ENCODE data around the gene B4GALNT3. TPM values are rescaled to one million over a fixed set of nuclear protein-coding genes. Genes with fewer than 3 reads are reported as not detected.

The B4GALNT3 gene
- total RNA-seq, 4 donors from 2014 or later, result 7.9 to 14.1 (median 9.8) TPM

GRCh38 chr12:537772-538171 lies 78.0 kb downstream of the B4GALNT3 start:
- no peak for DNase-seq (ENCODE audit: low spot score in 2 of 2)
- no peak overlapping the region for H3K4me3 ChIP-seq
- TF ChIP-seq, protein P1, sequence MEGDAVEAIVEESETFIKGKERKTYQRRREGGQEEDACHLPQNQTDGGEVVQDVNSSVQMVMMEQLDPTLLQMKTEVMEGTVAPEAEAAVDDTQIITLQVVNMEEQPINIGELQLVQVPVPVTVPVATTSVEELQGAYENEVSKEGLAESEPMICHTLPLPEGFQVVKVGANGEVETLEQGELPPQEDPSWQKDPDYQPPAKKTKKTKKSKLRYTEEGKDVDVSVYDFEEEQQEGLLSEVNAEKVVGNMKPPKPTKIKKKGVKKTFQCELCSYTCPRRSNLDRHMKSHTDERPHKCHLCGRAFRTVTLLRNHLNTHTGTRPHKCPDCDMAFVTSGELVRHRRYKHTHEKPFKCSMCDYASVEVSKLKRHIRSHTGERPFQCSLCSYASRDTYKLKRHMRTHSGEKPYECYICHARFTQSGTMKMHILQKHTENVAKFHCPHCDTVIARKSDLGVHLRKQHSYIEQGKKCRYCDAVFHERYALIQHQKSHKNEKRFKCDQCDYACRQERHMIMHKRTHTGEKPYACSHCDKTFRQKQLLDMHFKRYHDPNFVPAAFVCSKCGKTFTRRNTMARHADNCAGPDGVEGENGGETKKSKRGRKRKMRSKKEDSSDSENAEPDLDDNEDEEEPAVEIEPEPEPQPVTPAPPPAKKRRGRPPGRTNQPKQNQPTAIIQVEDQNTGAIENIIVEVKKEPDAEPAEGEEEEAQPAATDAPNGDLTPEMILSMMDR (IDR thresholded peaks at IDR 0.05), result no peak
- TF ChIP-seq POLR2A (IDR thresholded peaks at IDR 0.05) (no peak), EP300 (IDR thresholded peaks at IDR 0.05) (no peak)
- peaks cover 0 to 41% (median 28%) of the 10 kb centered on the region in 4 donors for H3K4me1 ChIP-seq
- no peaks in the 10 kb centered on the region for H3K36me3 ChIP-seq
- WGBS, 2 donors, result 85 to 91% methylated on average over 4 of the region's 4 CpGs
- no peaks in the 10 kb centered on the region for H3K27me3 ChIP-seq
- H3K9me3 ChIP-seq, result peaks cover 0 to 3% (median 0%) of the 10 kb centered on the region in 4 donors
- H3K27ac ChIP-seq, result peak overlapping the region in 1 of 4 donors; percentile 91

DNA sequence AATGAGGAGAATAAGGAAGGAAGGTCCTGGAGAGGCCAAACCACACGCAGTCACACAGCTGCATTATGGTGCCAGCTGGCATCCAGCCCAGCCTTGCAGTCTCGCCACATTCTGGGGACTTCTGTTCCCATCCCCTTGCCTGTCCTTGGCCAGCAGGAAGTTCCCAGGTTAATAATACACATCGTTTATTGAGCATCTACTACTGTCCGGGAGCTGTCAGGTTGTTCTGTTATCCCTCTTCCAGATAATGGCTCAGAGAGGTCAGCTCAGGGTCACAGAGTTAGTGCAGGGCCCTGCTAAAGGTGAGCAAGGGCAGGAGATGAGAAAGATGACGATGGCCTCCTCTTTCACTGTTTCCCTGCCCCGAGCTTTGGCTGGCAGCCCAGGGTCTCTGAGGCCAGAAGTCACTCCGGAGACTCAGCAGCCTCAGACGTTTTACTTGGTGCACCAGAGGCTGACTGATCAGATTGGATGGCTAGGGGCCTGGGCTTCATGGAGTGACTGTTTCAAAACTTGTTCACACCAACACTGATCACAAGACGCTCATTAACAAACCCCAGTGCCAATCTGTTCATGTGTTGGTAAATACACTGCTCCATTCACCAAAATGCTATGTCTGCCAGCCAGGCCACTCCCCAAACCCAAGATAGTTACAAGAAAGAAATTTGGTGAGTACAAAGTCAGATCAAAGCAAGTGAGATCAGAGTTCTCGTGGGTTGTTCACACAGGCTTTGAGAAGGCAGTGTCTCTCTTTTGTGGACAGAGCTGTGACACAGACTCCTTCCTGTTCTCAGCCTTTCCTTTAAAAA lies 79.2 kb downstream of the B4GALNT3 start:
- peak overlapping the region; percentile 3 to 91 (median 61) for H3K27ac ChIP-seq
- TF ChIP-seq, protein P1 (IDR thresholded peaks at IDR 0.05), result no peak
- TF ChIP-seq EP300 (IDR thresholded peaks at IDR 0.05), result no peak
- TF ChIP-seq POLR2A (IDR thresholded peaks at IDR 0.05), result no peak
- peaks cover 0 to 45% (median 30%) of the 10 kb centered on the region in 4 donors for H3K4me1 ChIP-seq
- H3K9me3 ChIP-seq, result no peaks in the 10 kb centered on the region
- H3K27me3 ChIP-seq, result no peaks in the 10 kb centered on the region
- WGBS, 2 donors, result 14 to 19% methylated on average over 10 of the region's 10 CpGs
- H3K36me3 ChIP-seq, result no peaks in the 10 kb centered on the region
- peak in 1 of 2 donors; percentile 36 for DNase-seq (ENCODE audit: low spot score in 2 of 2)
- H3K4me3 ChIP-seq, result no peak overlapping the region

DNA sequence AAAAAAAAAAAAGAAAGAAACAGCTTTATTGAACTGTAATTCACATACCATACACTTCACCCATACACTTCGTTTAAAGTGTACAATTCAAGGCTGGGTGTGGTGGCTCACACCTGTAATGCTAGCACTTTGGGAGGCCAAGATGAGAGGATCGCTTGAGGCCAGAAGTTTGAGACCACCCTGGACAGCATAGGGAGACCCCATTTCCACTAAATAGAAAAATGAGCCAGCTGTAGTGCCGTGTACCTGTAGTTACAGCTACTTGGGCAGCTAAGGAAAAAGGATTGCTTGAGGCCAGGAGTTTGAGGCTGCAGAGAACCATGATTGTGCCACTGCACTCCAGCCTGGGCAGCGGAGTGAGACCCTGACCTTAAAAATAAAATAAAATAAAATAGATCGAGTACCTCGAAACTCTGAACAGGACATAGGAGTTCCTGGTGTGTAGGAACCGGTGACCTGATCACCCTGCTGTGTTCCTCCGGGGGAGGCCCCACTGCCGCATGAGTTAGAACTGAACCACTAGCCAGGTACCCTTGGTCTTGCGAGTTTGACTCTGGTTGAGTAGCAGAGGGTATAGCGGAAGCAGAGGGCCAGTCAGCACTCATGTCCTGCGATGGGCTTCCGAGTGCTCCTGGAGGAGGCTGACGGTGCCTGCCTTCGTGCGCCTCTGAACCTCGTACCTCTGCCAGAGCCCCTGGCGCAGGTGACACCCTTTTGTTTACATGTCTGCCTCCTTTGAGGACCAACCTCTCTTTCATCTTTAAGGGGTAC lies 80.0 kb downstream of the B4GALNT3 start:
- WGBS, 2 donors, result 90% methylated on average over 18 of the region's 18 CpGs
- Histone ChIP-seq H3K4me1 (peaks cover 0 to 45% (median 30%) of the 10 kb centered on the region in 4 donors), H3K27me3 (peaks cover 0 to 3% of the 10 kb centered on the region in 2 donors), H3K9me3 (no peaks in the 10 kb centered on the region), H3K4me3 (no peak overlapping the region), H3K27ac (peak overlapping the region in 2 of 4 donors; percentile 86 to 91), H3K36me3 (no peaks in the 10 kb centered on the region)
- no peak for DNase-seq (ENCODE audit: low spot score in 2 of 2)
- TF ChIP-seq, protein P1 (IDR thresholded peaks at IDR 0.05), result no peak
- TF ChIP-seq EP300 (IDR thresholded peaks at IDR 0.05) (no peak), POLR2A (IDR thresholded peaks at IDR 0.05) (no peak)

DNA sequence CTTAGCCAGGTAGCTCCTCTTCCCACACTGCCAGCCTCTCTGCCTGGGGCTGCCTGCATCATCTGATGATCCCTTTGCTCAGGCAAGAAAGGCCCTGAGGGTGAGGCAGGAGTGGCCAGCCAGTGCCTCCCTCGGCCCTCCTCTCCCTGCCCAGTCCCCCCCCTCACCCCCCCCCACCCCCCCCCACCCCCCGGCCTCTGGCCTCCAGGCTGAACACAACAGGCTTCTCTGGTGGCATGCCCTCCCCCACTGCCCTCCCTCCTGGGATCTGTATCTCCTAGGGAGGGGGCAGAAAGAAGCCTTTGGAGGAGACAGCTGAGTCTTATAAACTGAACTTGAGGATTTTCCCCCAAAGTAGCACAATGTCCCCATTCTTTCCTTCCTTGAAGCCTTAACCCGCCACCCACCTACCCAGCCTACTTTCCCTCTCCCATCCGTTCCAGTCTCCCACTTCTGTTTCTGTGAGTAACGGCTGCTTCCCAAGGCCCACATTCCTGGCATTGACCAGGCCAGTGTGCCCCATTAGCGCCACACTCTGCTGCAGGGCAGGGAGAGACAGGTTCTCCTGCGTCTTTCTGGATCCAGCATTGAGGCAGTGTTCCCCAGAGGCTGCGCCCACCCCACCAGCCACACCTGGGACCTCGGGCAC lies 82.1 kb downstream of the B4GALNT3 start:
- WGBS, 2 donors, result 43 to 48% methylated on average over 8 to 9 of the region's 9 CpGs
- peaks cover 0 to 54% (median 31%) of the 10 kb centered on the region in 4 donors for H3K4me1 ChIP-seq
- no peaks in the 10 kb centered on the region for H3K9me3 ChIP-seq
- H3K27me3 ChIP-seq, result peaks cover 0 to 3% of the 10 kb centered on the region in 2 donors
- DNase-seq (ENCODE audit: low spot score in 2 of 2), result no peak
- H3K36me3 ChIP-seq, result no peaks in the 10 kb centered on the region
- peak overlapping the region; percentile 60 to 91 (median 88) for H3K27ac ChIP-seq
- TF ChIP-seq EP300 (IDR thresholded peaks at IDR 0.05) (peak in 1 of 2 donors; percentile 74), POLR2A (IDR thresholded peaks at IDR 0.05) (no peak)
- TF ChIP-seq, protein P1 (IDR thresholded peaks at IDR 0.05), result no peak
- no peak overlapping the region for H3K4me3 ChIP-seq

All from tibial nerve (tissue), 4 donors.